ENCODE results near the gene CWC22. TPM values are rescaled to one million over a fixed set of nuclear protein-coding genes. Genes with fewer than 3 reads are reported as not detected.

Gene CWC22
- total and polyA plus RNA-seq, 2 donors (not counting 3 experiments of a cell fraction or from before 2014, with no cell fraction given) = 1.8 to 15.7 TPM

DNA sequence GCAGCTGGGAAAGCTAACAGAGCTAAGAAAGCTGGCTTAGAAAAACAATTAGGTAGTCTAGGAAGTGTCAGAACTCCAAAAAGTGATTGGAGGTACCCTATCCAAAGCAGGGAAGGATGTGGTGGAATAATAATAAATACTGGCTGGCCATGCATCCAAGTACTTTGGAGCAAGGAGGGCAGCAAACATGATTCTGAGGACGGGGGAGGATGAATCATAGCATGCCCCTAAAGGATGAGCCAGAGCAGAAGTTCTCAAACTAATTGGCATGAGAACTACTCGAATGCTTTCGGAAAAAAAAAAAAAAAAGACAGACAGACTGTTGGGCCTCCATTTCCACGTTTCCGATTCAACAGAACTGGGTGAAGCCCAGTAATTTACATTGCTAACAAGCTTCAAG, 2.4 kb downstream of the CWC22 start:
- Histone ChIP-seq H3K4me1 (ENCODE audit: control insufficient read depth, extremely low read depth, insufficient read depth, low read length) (peaks cover 6% of the 10 kb centered on the region), H3K4me2 (ENCODE audit: insufficient read depth, low read length) (no peak overlapping the region), H3K27me3 (ENCODE audit: control insufficient read depth in 2 of 2, insufficient read depth in 2 of 2, low read length in 2 of 2) (no peaks in the 10 kb centered on the region), H3K36me3 (ENCODE audit: control insufficient read depth in 2 of 2, extremely low read depth in 1 of 2, insufficient read depth in 2 of 2, low read length in 2 of 2) (no peaks in the 10 kb centered on the region), H3K9me1 (replicated peaks; ENCODE audit: control insufficient read depth, extremely low read depth, insufficient read depth, low read length) (no peaks in the 10 kb centered on the region), H2AFZ (ENCODE audit: low read depth, low read length) (no peak overlapping the region), H3K4me3 (replicated peaks in 1 of 3; ENCODE audit: insufficient read depth in 1 of 3, low read depth in 1 of 3, low read length in 3 of 3) (no peak overlapping the region), H3K9ac (replicated peaks; ENCODE audit: extremely low read depth, insufficient read depth, low read length) (no peak overlapping the region), H3K27ac (ENCODE audit: insufficient read depth, low read depth, low read length) (no peak overlapping the region), H3K79me2 (ENCODE audit: control insufficient read depth, insufficient read depth, low read length) (peaks cover 60% of the 10 kb centered on the region), H4K20me1 (replicated peaks; ENCODE audit: control insufficient read depth, extremely low read depth, insufficient read depth, low read length) (no peaks in the 10 kb centered on the region), H3K9me3 (replicated peaks; ENCODE audit: control insufficient read depth, insufficient read depth, low read length) (no peaks in the 10 kb centered on the region)
- dilution Hi-C loops (cut with MboI; ENCODE audit: extremely low pct_ligation_motif_present, low sequenced_read_pairs) = no loop called here
- FAIRE-seq (no peak), DNase-seq (ENCODE audit: low read depth, low spot score) (no peak)
- BruUV-seq (replicated peaks) = no TSS peak
- TF ChIP-seq FOS (IDR thresholded peaks at IDR 0.05; ENCODE audit: borderline replicate concordance, insufficient read depth, low read length) (no peak), JUN (IDR thresholded peaks at IDR 0.05; ENCODE audit: borderline replicate concordance, insufficient read depth, insufficient read length, low read depth) (no peak), MYC (IDR thresholded peaks at IDR 0.05; ENCODE audit: low read depth, low read length) (no peak), POLR2A (IDR thresholded peaks at IDR 0.05; ENCODE audit: low read depth, low read length) (no peak), POLR2AphosphoS5 (IDR thresholded peaks at IDR 0.05; ENCODE audit: insufficient read depth, low read depth, low read length) (no peak), GATA2 (IDR thresholded peaks at IDR 0.05; ENCODE audit: insufficient read depth, insufficient read length, low read depth, low read length) (no peak), EZH2 (IDR thresholded peaks at IDR 0.05; ENCODE audit: borderline replicate concordance, low read depth, low read length, severe bottlenecking) (no peak)
- TF ChIP-seq, protein P1, sequence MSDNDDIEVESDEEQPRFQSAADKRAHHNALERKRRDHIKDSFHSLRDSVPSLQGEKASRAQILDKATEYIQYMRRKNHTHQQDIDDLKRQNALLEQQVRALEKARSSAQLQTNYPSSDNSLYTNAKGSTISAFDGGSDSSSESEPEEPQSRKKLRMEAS (IDR thresholded peaks at IDR 0.05; ENCODE audit: insufficient read depth, insufficient read length) = no peak
- TF ChIP-seq, protein P2, sequence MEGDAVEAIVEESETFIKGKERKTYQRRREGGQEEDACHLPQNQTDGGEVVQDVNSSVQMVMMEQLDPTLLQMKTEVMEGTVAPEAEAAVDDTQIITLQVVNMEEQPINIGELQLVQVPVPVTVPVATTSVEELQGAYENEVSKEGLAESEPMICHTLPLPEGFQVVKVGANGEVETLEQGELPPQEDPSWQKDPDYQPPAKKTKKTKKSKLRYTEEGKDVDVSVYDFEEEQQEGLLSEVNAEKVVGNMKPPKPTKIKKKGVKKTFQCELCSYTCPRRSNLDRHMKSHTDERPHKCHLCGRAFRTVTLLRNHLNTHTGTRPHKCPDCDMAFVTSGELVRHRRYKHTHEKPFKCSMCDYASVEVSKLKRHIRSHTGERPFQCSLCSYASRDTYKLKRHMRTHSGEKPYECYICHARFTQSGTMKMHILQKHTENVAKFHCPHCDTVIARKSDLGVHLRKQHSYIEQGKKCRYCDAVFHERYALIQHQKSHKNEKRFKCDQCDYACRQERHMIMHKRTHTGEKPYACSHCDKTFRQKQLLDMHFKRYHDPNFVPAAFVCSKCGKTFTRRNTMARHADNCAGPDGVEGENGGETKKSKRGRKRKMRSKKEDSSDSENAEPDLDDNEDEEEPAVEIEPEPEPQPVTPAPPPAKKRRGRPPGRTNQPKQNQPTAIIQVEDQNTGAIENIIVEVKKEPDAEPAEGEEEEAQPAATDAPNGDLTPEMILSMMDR (IDR thresholded peaks at IDR 0.05; ENCODE audit: extremely low read depth in 1 of 2, insufficient read depth in 1 of 2, low read depth in 1 of 2, low read length in 2 of 2) = no peak
- CTCF ChIA-PET = no interaction called here
- intact Hi-C loops (cut with micrococcal nuclease) = no loop called here
- POLR2A ChIA-PET = interaction anchor here (0.6 kb wide), 1 partner anchor 42 kb away, joined by 3 read pairs; no protein-coding TSS in a partner anchor
